Measurements from ENCODE around the gene ADK. TPM values are rescaled to one million over a fixed set of nuclear protein-coding genes. Genes with fewer than 3 reads are reported as not detected.

Gene ADK
- total and polyA plus RNA-seq, 8 donors: 7.2 to 66.1 (median 21.5) TPM

DNA sequence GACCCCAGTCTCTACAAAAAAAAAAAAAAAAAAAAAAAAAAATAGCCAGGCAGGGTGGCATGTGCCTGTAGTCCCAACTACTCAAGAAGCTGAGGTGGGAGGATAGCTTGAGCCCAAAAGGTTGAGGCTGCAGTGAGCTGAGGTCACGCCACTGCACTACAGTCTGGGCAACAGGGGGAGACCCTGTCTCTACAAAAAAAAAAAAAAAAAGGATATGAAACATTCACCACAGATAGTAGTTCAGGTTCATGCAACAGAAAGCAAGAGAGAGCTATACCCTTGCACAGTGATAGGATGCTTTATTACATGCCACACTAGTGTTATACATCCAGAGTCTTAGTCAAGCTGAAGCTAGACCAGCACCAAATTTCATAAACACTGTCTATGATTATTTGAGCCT, 526.9 kb downstream of the ADK start:
- H3K36me3 ChIP-seq: peaks cover 0 to 16% (median 12%) of the 10 kb centered on the region in 4 donors
- no peak overlapping the region for H3K4me3 ChIP-seq
- WGBS, 5 donors: 93 to 100% (median 100%) methylated on average over 1 of the region's 1 CpG
- intact Hi-C loops (cut with DNase I; ENCODE audit: low total_unique reads): no loop called here
- no peak for TF ChIP-seq POLR2A (IDR thresholded peaks at IDR 0.05)
- no peak for TF ChIP-seq EP300 (IDR thresholded peaks at IDR 0.05)
- TF ChIP-seq, protein P1, sequence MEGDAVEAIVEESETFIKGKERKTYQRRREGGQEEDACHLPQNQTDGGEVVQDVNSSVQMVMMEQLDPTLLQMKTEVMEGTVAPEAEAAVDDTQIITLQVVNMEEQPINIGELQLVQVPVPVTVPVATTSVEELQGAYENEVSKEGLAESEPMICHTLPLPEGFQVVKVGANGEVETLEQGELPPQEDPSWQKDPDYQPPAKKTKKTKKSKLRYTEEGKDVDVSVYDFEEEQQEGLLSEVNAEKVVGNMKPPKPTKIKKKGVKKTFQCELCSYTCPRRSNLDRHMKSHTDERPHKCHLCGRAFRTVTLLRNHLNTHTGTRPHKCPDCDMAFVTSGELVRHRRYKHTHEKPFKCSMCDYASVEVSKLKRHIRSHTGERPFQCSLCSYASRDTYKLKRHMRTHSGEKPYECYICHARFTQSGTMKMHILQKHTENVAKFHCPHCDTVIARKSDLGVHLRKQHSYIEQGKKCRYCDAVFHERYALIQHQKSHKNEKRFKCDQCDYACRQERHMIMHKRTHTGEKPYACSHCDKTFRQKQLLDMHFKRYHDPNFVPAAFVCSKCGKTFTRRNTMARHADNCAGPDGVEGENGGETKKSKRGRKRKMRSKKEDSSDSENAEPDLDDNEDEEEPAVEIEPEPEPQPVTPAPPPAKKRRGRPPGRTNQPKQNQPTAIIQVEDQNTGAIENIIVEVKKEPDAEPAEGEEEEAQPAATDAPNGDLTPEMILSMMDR (IDR thresholded peaks at IDR 0.05): no peak
- TF ChIP-seq POLR2AphosphoS5 (IDR thresholded peaks at IDR 0.05): no peak
- H3K27ac ChIP-seq: no peak overlapping the region
- H3K9me3 ChIP-seq: peaks cover 0 to 12% (median 4%) of the 10 kb centered on the region in 4 donors
- H3K27me3 ChIP-seq: no peaks in the 10 kb centered on the region
- H3K4me1 ChIP-seq: peaks cover 0 to 5% (median 0%) of the 10 kb centered on the region in 4 donors
- DNase-seq: no peak

DNA sequence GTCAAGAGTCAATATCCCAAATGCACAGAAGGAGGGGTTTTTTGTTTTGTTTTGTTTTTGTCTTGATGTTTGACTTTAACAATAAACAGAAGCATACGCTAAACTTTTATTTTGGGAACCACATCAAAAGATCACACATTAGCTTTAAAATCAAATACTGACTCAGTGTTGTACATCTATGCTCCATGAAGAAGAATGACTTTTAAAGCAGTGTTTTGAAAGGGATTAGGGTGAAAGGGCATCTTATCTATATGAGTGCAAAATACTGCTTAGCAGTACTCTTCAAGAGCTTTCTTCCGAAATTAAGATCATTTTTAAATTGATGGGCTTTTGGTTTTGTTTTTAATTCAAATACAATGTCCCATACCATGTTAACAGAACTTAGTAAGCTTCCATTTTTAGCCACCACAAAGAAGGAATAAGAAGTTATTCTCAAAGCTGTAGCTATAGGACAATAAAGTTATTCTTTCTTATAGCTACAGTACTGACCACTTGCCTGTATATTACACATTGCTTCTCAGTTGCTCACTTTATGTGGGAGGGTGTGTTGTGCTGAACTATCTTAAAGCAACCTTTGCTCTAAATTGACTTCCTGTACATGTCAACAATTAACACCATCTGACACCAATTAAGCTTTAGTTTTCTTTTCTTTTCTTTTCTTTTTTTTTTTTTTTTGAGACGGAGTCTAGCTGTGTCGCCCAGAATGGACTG, 531.1 kb downstream of the ADK start:
- Histone ChIP-seq H3K36me3 (no peaks in the 10 kb centered on the region), H3K9me3 (no peaks in the 10 kb centered on the region), H3K4me3 (no peak overlapping the region), H3K4me1 (peaks cover 0 to 17% (median 0%) of the 10 kb centered on the region in 4 donors), H3K27ac (no peak overlapping the region), H3K27me3 (no peaks in the 10 kb centered on the region)
- intact Hi-C loops (cut with DNase I; ENCODE audit: low total_unique reads): no loop called here
- peak in 1 of 2 donors; percentile 13 for DNase-seq
- WGBS, 5 donors: 77 to 85% (median 81%) methylated on average over 4 of the region's 4 CpGs
- no peak for TF ChIP-seq POLR2A (IDR thresholded peaks at IDR 0.05)
- TF ChIP-seq, protein P1 (IDR thresholded peaks at IDR 0.05): no peak
- no peak for TF ChIP-seq EP300 (IDR thresholded peaks at IDR 0.05)
- no peak for TF ChIP-seq POLR2AphosphoS5 (IDR thresholded peaks at IDR 0.05)

DNA sequence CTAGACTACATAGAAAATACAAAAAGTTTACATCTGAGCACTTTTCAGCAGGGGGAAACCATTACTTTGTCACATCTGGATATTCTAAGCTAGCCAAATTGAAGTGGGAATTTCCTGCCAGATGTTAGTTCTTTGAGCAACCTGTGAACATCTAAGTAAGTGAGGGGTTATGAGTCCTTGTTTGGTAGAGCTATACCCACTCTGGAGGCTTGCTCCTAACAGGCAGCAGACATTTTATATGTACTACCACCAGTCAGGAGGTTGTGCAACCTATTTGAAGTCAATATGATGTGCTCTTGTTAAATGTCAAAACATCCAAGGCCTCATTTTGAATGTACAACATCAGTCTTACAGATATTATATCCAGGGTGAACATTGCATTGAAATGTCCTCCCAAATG, 532.0 kb downstream of the ADK start:
- peak overlapping the region in 1 of 5 donors; percentile 10 for H3K27ac ChIP-seq
- H3K4me1 ChIP-seq: peaks cover 0 to 17% (median 0%) of the 10 kb centered on the region in 4 donors
- H3K4me3 ChIP-seq: no peak overlapping the region
- H3K9me3 ChIP-seq: no peaks in the 10 kb centered on the region
- no peaks in the 10 kb centered on the region for H3K27me3 ChIP-seq
- intact Hi-C loops (cut with DNase I; ENCODE audit: low total_unique reads): no loop called here
- H3K36me3 ChIP-seq: no peaks in the 10 kb centered on the region
- DNase-seq: peak in 1 of 2 donors; percentile 12
- TF ChIP-seq, protein P1 (IDR thresholded peaks at IDR 0.05): no peak
- no peak for TF ChIP-seq EP300 (IDR thresholded peaks at IDR 0.05)
- no peak for TF ChIP-seq POLR2A (IDR thresholded peaks at IDR 0.05)
- TF ChIP-seq POLR2AphosphoS5 (IDR thresholded peaks at IDR 0.05): no peak

DNA sequence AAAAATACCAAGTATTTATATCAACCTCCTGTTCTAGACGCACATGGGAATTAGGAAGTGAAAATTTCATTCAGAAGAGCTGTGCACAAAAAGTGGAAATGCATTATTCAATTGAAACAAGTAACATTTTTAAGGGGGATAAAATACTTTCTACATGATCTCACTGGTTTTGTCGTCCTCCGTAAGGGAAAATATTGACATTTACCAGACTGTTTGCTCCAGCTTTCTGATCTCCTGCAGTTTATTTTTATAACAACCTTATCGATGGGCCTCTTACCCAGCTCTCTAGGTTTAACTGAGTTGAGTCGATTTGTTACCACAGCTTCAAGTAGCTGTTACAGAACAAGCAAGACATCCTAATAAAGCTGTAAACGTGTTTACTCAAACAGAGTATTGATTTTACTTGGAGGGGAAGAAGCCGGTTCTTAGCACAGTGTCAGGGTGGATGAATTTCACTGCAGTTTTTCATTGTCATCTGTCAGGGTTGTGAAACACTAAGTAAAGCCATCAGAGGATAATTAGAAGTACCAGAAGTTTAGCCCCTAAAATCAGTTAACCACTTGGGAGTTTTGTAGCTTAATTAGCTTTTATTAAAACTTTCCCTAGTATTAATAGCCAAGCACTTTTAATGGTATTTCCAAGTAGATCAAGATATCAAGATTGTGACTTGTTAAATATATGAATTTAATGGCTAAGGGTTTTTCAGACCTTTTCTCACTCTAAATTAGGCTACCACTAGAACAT, 532.8 kb downstream of the ADK start:
- intact Hi-C loops (cut with DNase I; ENCODE audit: low total_unique reads): no loop called here
- 18 to 31% (median 23%) methylated on average over 7 of the region's 7 CpGs for WGBS, 5 donors
- no peaks in the 10 kb centered on the region for H3K9me3 ChIP-seq
- no peak for TF ChIP-seq POLR2A (IDR thresholded peaks at IDR 0.05)
- TF ChIP-seq POLR2AphosphoS5 (IDR thresholded peaks at IDR 0.05): no peak
- TF ChIP-seq, protein P1 (IDR thresholded peaks at IDR 0.05): no peak
- peak overlapping the region in 1 of 5 donors; percentile 10 for H3K27ac ChIP-seq
- no peaks in the 10 kb centered on the region for H3K27me3 ChIP-seq
- H3K4me1 ChIP-seq: peaks cover 0 to 17% (median 0%) of the 10 kb centered on the region in 4 donors
- no peak overlapping the region for H3K4me3 ChIP-seq
- no peaks in the 10 kb centered on the region for H3K36me3 ChIP-seq
- DNase-seq: peak in 1 of 2 donors; percentile 31

Measured in stomach (tissue), 9 donors.